ENCODE results near the gene CFAP20. TPM values are rescaled to one million over a fixed set of nuclear protein-coding genes. Genes with fewer than 3 reads are reported as not detected.
"Not testable (repeated sequence)": the region's sequence is repeated elsewhere in the genome, so short reads cannot be mapped to it uniquely, and the experiment has no call there.

Gene CFAP20
- total and polyA plus RNA-seq, 5 donors from 2014 or later: 41.9 to 147 (median 52.3) TPM

DNA sequence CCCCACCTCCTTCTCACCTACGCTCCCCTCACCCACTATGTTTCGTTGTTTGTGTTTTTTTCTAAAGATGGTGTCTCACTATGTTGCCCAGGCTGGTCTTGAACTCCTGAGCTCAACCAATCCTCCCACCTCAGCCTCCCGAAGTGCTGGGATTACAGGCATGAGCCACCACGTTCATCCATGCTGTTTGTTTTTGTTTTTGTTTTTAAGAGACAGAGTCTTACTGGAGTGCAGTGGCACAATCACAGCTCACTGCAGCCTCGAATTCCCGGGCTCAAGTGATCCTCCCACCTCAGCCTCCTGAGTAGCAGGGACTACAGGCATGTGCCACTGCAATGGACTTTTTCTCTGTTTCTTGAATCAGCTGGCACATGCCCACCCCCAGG lies 33.6 kb downstream of the CFAP20 start:
- H3K9me3 ChIP-seq (ENCODE audit: control insufficient read depth in 2 of 2, low read length in 2 of 2); H3K27me3 ChIP-seq (ENCODE audit: control insufficient read depth, insufficient read depth, low read length); ATAC-seq (ENCODE audit: low read depth in 2 of 2); H3K4me1 ChIP-seq (ENCODE audit: control insufficient read depth, insufficient read depth, low read length, poor library complexity, severe bottlenecking); H3K36me3 ChIP-seq (ENCODE audit: control insufficient read depth, insufficient read depth, low read length); DNase-seq; H3K36me3 Mint-ChIP-seq; H3K27ac ChIP-seq (ENCODE audit: insufficient read depth, low read length, poor library complexity, severe bottlenecking); H3K9me3 Mint-ChIP-seq; H3K4me3 ChIP-seq (ENCODE audit: low read depth, low read length); H3K4me3 Mint-ChIP-seq: not testable (repeated sequence)
- Mint-ChIP-seq H3K27me3 (peaks cover 17% of the 10 kb centered on the region), H3K27ac (peak overlapping the region in 1 of 3 donors; percentile 57), H3K4me1 (peaks cover 0 to 14% (median 2%) of the 10 kb centered on the region in 4 donors)

DNA sequence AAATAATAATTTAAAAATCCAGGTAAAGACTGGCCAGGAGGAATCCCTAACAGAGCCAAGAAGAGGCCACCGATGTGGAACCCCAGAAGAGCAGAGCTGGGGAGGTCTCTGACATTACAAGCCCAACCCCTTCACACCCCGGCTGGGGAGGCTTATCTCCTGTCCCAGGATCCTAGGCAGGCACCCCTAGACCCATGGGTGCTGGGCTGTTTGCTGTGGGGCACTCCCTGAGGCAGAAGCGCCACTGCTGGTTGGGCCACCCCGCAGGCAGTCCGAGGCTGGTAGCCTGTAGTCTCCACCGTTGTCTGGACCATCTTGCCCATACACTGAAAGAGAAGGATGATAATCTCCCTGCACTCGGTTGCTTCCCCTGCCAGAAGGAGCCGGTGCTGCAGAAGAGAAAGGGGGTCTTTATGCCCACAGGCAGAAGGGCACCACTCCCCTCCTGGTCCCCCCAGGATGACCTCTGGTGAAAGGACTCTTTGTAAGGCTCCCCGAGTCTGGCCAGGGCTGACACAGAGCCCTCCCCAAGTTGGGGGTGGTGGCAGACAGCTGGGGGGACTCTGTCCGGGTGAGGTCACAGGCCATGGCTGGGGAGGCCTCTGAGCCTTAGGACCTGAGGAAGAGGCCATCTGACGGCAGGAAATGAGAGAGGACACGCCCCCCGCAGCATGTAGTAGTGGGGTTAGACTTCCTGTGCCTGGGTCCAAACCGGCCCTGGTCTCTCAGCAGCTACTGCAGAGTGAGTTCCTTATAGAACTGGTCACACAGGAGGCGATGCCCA lies 34.2 kb downstream of the CFAP20 start:
- H3K27me3 ChIP-seq (ENCODE audit: control insufficient read depth, insufficient read depth, low read length): no peaks in the 10 kb centered on the region
- Mint-ChIP-seq H3K4me3 (no peak overlapping the region), H3K9me3 (peaks cover 0 to 1% (median 0%) of the 10 kb centered on the region in 7 donors), H3K36me3 (no peaks in the 10 kb centered on the region), H3K27me3 (peaks cover 17% of the 10 kb centered on the region), H3K27ac (peak overlapping the region in 1 of 3 donors; percentile 57), H3K4me1 (peaks cover 0 to 10% (median 2%) of the 10 kb centered on the region in 4 donors)
- DNase-seq (peak in 1 of 3 donors; percentile 48), ATAC-seq (ENCODE audit: low read depth in 2 of 2) (no peak)
- H3K9me3 ChIP-seq (ENCODE audit: control insufficient read depth in 2 of 2, low read length in 2 of 2): no peaks in the 10 kb centered on the region
- no peak overlapping the region for H3K4me3 ChIP-seq (ENCODE audit: low read depth, low read length)
- H3K4me1 ChIP-seq (ENCODE audit: control insufficient read depth, insufficient read depth, low read length, poor library complexity, severe bottlenecking): no peaks in the 10 kb centered on the region
- no peak overlapping the region for H3K27ac ChIP-seq (ENCODE audit: insufficient read depth, low read length, poor library complexity, severe bottlenecking)
- H3K36me3 ChIP-seq (ENCODE audit: control insufficient read depth, insufficient read depth, low read length): no peaks in the 10 kb centered on the region

DNA sequence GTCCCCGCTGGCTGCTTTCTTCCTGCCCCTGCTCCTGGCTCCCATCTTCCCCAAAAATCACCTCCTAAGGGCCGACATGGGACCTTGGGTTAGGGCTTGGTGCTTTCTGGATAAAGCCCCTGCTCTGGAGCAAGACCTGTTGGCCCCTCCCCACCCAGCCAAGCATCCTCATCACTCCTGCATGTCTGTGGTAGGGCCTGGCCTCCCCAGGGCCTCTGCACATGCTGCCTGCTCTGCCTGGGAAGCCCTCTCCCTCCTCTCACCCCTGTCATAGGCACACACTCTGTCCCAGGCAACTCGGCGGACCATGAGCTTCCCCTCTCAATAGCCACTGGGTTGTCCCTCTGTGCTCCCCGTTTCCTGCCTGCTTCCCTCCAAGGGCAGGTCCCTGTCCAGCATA lies 35.2 kb downstream of the CFAP20 start:
- Histone ChIP-seq H3K27me3 (ENCODE audit: control insufficient read depth, insufficient read depth, low read length) (no peaks in the 10 kb centered on the region), H3K9me3 (ENCODE audit: control insufficient read depth in 2 of 2, low read length in 2 of 2) (no peaks in the 10 kb centered on the region), H3K4me3 (ENCODE audit: low read depth, low read length) (no peak overlapping the region), H3K36me3 (ENCODE audit: control insufficient read depth, insufficient read depth, low read length) (no peaks in the 10 kb centered on the region), H3K27ac (ENCODE audit: insufficient read depth, low read length, poor library complexity, severe bottlenecking) (no peak overlapping the region), H3K4me1 (ENCODE audit: control insufficient read depth, insufficient read depth, low read length, poor library complexity, severe bottlenecking) (no peaks in the 10 kb centered on the region)
- no peak overlapping the region for H3K27ac Mint-ChIP-seq
- H3K9me3 Mint-ChIP-seq: no peaks in the 10 kb centered on the region
- H3K4me1 Mint-ChIP-seq: peaks cover 0 to 10% (median 2%) of the 10 kb centered on the region in 4 donors
- peaks cover 17% of the 10 kb centered on the region for H3K27me3 Mint-ChIP-seq
- DNase-seq: no peak
- H3K36me3 Mint-ChIP-seq: no peaks in the 10 kb centered on the region
- no peak for ATAC-seq (ENCODE audit: low read depth in 2 of 2)
- peak overlapping the region in 1 of 4 donors; percentile 21 for H3K4me3 Mint-ChIP-seq

- H3K4me1 ChIP-seq (ENCODE audit: control insufficient read depth, insufficient read depth, low read length, poor library complexity, severe bottlenecking); H3K4me1 Mint-ChIP-seq; H3K9me3 ChIP-seq (ENCODE audit: control insufficient read depth in 2 of 2, low read length in 2 of 2); DNase-seq; H3K4me3 ChIP-seq (ENCODE audit: low read depth, low read length); H3K36me3 Mint-ChIP-seq; ATAC-seq (ENCODE audit: low read depth in 2 of 2); H3K27me3 Mint-ChIP-seq; H3K36me3 ChIP-seq (ENCODE audit: control insufficient read depth, insufficient read depth, low read length); H3K9me3 Mint-ChIP-seq; H3K27ac Mint-ChIP-seq; H3K4me3 Mint-ChIP-seq; H3K27ac ChIP-seq (ENCODE audit: insufficient read depth, low read length, poor library complexity, severe bottlenecking); H3K27me3 ChIP-seq (ENCODE audit: control insufficient read depth, insufficient read depth, low read length): not testable (repeated sequence)
Observed at GRCh38 chr16:58090396-58090795, 38.8 kb downstream of the CFAP20 start.

DNA sequence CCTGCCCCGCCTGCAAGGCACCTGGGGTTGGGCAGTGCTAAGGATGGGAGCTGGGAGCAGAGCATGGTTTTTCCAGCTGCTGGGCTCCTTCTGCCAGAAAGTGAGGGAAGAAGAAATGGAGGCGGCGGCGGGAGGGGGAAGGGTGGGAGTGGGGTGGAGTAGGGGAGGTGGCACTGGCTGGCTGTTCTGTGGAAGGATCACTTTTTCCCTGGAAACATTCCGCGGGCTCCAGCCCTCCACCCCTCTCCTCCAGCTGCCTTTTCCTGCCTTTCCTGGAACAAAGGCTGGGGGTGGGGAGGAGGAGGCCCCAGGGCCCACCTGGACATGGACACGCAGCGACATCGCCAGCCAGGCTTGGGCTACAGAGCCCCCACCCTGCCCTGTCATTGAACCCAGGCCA lies 41.1 kb downstream of the CFAP20 start:
- Mint-ChIP-seq H3K9me3 (no peaks in the 10 kb centered on the region), H3K27me3 (no peaks in the 10 kb centered on the region), H3K4me1 (no peaks in the 10 kb centered on the region), H3K27ac (no peak overlapping the region), H3K4me3 (no peak overlapping the region), H3K36me3 (no peaks in the 10 kb centered on the region)
- ATAC-seq (ENCODE audit: low read depth in 2 of 2) (no peak), DNase-seq (no peak)
- Histone ChIP-seq H3K36me3 (ENCODE audit: control insufficient read depth, insufficient read depth, low read length) (no peaks in the 10 kb centered on the region), H3K4me3 (ENCODE audit: low read depth, low read length) (no peak overlapping the region), H3K27ac (ENCODE audit: insufficient read depth, low read length, poor library complexity, severe bottlenecking) (no peak overlapping the region), H3K9me3 (ENCODE audit: control insufficient read depth in 2 of 2, low read length in 2 of 2) (no peaks in the 10 kb centered on the region), H3K4me1 (ENCODE audit: control insufficient read depth, insufficient read depth, low read length, poor library complexity, severe bottlenecking) (no peaks in the 10 kb centered on the region), H3K27me3 (ENCODE audit: control insufficient read depth, insufficient read depth, low read length) (no peaks in the 10 kb centered on the region)

- H3K27ac ChIP-seq (ENCODE audit: insufficient read depth, low read length, poor library complexity, severe bottlenecking): no peak overlapping the region
- no peaks in the 10 kb centered on the region for H3K9me3 Mint-ChIP-seq
- no peak overlapping the region for H3K27ac Mint-ChIP-seq
- ATAC-seq (ENCODE audit: low read depth in 2 of 2) (no peak), DNase-seq (no peak)
- no peak overlapping the region for H3K4me3 Mint-ChIP-seq
- no peaks in the 10 kb centered on the region for H3K4me1 Mint-ChIP-seq
- no peaks in the 10 kb centered on the region for H3K27me3 Mint-ChIP-seq
- H3K4me3 ChIP-seq (ENCODE audit: low read depth, low read length): no peak overlapping the region
- no peaks in the 10 kb centered on the region for H3K36me3 ChIP-seq (ENCODE audit: control insufficient read depth, insufficient read depth, low read length)
- H3K27me3 ChIP-seq (ENCODE audit: control insufficient read depth, insufficient read depth, low read length): no peaks in the 10 kb centered on the region
- no peaks in the 10 kb centered on the region for H3K4me1 ChIP-seq (ENCODE audit: control insufficient read depth, insufficient read depth, low read length, poor library complexity, severe bottlenecking)
- no peaks in the 10 kb centered on the region for H3K36me3 Mint-ChIP-seq
- H3K9me3 ChIP-seq (ENCODE audit: control insufficient read depth in 2 of 2, low read length in 2 of 2): no peaks in the 10 kb centered on the region
Observed at GRCh38 chr16:58087209-58087913, 41.8 kb downstream of the CFAP20 start.

DNA sequence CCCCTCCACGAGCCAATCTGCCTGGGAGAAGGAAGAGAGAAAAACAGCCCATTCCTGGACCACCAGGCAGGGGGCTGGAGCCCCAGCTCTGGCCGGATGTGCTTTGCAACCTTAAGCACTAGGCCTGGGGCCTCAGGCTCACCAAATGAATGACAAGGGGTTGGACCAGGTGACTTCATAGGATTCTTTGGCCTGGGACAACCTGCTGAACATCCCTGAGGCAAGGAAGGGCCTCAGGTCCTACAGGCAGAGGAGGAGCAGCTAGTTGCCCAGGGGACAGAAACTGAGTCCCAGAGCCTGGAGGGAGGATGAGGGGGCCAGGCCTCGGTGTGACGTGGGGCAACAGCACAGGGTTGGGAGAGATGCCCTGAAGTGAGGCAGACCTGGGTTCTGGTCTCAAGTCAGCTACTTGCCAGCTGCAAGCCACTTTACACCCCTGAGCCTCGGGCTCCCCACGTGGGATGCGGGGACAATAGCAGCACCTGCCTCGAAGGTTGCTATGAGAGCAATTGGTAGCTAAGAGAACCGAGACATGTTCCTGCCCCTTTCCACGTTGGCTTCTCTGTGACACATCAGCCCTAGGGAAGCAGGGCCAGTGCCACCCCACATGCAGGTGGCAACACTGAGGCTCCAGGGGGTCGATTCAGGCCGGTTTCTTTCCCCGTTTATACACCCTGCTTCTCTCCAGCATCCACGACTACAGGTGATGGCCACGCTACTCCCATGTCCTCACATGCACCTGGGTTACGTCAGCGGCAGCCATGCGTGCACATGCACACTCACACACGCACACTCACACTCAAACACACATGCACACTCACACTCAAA lies 42.6 kb downstream of the CFAP20 start:
- no peaks in the 10 kb centered on the region for H3K27me3 ChIP-seq (ENCODE audit: control insufficient read depth, insufficient read depth, low read length)
- H3K27ac ChIP-seq (ENCODE audit: insufficient read depth, low read length, poor library complexity, severe bottlenecking): no peak overlapping the region
- H3K36me3 ChIP-seq (ENCODE audit: control insufficient read depth, insufficient read depth, low read length): no peaks in the 10 kb centered on the region
- H3K9me3 ChIP-seq (ENCODE audit: control insufficient read depth in 2 of 2, low read length in 2 of 2): no peaks in the 10 kb centered on the region
- no peaks in the 10 kb centered on the region for H3K4me1 Mint-ChIP-seq
- no peak overlapping the region for H3K4me3 ChIP-seq (ENCODE audit: low read depth, low read length)
- H3K4me1 ChIP-seq (ENCODE audit: control insufficient read depth, insufficient read depth, low read length, poor library complexity, severe bottlenecking): no peaks in the 10 kb centered on the region
- DNase-seq (no peak), ATAC-seq (ENCODE audit: low read depth in 2 of 2) (no peak)
- H3K27me3 Mint-ChIP-seq: no peaks in the 10 kb centered on the region
- H3K4me3 Mint-ChIP-seq: no peak overlapping the region
- no peaks in the 10 kb centered on the region for H3K36me3 Mint-ChIP-seq
- H3K9me3 Mint-ChIP-seq: no peaks in the 10 kb centered on the region
- no peak overlapping the region for H3K27ac Mint-ChIP-seq
